ENCODE measurements around the gene CSRP3.

Gene CSRP3

DNA sequence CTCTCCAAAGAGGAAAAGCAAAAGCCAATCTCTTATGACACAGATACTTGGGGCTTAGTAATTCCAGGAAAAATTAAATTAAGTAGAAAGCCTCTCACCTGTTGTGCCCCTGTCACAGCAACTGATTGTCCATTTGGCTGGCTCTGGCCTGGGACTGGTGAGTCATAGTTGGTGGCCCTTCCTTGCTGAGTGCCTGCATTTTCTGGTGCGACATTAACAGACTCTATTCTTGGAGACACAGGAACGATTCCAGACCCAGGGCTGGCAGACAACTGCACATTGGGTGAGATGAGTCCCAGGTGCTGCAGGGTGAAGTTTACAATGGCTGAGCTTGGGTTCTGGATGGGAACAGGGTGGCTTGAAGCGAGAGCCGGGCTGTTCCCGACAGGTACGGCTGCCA is 23.3 kb upstream of the CSRP3 start:
- no peak for DNase-seq (ENCODE audit: low read depth)

DNA sequence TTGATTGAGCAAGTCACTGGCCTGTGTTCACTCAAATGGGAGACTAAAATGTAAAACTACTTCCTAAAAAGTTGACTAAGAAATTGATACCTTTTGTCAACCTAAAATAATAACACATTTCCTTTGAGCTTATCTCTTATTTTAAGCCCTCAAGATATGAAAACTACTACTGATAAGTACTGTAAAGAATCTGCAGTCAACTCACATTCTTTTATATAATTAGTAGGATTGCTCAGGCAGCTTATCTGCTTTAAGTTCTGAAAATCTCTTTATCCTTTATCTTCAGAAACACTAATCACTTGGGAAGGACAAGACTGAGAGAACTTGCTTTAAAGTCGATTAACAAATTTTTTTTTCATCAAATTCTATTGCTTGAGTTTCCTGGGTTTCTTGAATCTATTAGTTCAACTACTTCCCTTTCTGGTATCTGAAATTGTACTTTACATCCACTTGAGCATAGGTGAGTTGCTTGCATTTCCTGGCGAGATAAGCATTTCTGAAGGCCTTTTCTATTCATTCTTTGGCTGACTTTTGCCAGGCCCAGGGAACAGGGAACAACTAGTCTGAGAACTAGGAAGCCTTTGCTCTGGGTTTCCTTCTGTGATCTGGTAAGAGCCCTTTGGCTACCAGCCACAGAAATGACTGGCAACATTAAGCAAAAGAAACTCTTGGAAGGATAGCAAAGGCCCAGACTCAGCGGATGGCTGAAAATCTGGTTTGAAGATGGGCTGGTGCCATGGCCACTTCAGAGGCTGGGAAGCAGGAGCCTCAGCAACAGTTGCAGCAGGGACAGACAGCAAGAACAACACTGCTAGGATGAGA is 19.3 kb upstream of the CSRP3 start:
- DNase-seq (ENCODE audit: low read depth), result no peak

DNA sequence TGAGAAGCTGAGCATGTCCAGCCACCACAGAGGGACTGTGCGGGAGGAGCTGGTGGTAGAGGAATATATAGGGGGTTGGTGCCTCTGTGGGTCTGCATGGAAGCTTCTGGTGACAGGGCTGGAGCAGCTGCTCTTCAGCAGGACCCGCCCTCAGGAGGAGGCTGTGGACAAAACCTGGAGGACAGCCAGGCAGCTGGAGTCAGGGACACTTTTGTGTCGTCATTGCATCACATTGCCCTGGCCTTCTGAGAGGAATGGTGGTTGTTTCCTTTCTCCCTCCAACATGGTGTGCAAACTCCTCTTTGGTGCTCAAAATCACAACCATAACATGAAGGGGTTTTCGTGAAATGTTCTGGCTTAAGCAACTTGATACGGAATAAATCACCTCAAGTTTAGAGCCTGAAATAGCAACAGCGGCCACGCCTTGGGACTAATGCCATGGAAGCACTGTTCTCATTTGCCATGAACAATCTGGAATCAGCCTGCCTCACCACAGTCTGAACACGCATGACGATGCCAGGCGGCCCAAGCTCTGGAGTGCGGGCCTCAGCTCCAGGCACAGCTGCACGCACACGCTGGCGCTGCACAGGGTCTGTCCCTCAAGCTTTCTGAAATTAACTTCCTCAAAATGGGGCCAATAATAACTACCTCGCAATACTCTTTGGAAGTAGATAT is 17.1 kb upstream of the CSRP3 start:
- no peak for DNase-seq (ENCODE audit: low read depth)

DNA sequence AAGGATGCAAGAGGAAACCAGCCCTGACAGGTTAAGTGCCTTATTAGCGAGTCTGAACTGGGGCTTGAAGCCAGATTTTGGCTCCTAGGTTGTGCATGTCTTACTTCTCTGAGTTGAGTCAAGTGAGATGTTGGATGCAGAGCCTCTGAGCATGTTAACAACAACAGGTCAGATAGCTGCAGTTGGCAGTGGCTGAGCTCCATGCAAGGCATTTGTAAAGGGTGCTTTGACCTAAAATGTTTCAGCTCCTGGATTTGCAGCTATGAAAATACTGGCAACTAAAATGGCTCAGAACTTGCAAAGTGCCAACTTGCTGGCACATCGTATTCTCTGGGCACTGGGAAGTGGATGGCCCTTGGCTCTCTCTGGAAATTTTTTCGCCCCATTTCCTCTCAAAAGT is 16.4 kb upstream of the CSRP3 start:
- DNase-seq (ENCODE audit: low read depth), result no peak

DNA sequence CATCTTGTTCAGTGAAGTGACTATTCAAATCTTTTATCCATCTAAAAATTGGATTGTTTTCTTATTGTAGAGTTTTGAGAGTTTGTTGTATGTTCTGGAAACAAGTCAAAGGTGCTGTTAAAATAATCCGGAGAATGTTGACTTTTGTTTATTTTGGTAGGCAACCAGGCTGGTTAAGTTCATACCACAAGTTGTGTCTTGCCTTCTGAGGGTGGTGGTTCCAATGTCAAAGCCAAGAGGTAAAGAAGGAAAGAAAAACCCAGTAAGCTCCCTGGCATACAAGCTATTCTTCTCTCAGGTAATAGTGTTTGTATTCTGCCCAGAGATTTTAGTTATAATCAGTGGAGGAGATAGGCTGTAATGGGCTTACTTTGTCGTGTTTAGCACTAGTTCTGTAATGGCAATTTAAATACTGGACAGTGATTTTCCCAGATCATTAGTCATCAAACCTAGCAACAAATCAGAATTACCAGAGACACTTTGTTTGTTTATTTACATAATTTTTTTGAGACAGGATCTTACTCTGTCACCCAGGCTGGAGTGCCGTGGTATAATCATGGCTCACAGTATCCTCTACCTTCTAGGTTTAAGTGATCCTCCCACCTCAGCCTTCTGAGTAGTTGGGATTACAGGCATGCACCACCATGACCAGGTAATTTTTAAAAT is 15.1 kb upstream of the CSRP3 start:
- no peak for DNase-seq (ENCODE audit: low read depth)

DNA sequence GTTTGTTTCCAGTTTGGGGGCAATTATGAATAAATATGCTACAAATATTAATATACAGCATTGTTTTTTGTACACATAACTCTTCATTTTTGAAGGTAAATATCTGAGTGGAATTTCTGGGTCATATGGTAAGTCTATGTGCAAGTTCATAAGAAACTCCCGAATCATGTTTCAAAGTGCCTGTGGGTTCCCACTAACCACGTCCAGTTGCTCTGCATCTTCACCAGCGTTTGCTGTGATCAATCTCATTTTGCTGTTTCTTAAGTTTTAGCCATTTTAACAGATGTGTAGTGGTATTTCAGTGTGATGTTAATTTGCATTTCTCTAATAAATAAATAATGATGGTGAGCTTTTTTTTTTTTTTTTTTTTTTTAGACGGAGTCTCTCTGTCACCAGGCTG is 14.2 kb upstream of the CSRP3 start:
- no peak for DNase-seq (ENCODE audit: low read depth)

DNA sequence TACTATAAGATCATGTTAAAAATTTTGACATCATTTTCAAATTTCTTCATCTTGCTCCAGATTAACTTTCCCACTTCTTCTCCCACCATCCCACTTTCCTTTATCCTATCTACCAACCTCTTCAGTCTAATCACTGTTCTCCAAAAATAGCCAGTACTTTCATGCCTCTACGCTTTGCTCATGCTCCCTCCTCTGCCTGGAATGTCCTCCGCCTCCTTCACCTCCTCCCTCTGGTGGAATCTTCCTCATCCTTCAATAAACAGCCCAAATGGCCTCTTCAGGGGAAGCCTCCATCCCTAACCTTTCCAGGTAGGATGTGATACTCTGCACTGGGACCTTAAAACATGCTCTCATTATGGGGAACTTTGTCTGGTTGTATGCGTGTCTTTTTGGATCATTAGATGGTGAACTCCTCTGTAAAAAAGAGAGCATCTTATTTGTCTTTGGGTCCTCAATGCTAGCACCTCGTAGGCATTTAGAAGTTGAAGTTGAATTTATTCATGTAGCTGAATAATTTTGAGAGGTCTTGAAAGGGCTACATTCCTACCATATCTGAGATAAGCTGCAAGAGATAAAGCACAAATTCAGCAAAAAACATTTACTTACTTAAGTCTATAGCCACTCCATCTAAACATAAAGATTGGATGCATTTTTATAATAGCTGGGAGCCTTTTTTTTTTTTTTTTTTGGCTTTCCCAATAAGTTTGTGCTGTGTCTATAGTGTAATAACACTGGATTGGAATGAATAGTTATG is 8.0 kb upstream of the CSRP3 start:
- DNase-seq (ENCODE audit: low read depth), result no peak

DNA sequence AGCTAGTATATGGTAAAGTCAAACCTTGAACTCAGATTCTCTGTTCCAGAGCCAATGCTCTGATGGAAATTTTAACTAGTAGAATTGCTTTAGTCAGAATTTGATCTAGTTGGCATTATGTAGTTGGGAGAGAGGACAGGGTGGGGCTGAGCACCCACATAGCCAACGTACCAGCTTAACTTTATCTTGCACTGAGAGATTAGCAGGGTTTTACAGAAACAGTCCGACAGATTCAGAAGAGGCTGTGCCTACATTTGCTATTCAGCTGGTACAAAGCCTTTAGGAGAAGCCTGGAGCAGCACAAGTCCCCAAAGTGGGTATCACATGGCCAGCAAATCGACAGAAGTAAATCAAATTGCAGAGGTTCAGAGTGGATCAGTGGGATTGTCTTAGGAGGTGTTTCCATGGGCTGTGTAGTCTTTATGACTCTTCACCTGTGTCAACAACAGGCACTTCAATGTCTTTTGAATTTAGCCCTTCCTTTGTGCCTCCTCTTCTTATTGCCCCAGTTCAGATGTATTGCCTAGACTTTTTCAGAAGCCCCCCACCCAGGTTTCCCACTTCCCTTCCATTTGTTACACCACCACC is 7.3 kb upstream of the CSRP3 start:
- DNase-seq (ENCODE audit: low read depth), result no peak

DNA sequence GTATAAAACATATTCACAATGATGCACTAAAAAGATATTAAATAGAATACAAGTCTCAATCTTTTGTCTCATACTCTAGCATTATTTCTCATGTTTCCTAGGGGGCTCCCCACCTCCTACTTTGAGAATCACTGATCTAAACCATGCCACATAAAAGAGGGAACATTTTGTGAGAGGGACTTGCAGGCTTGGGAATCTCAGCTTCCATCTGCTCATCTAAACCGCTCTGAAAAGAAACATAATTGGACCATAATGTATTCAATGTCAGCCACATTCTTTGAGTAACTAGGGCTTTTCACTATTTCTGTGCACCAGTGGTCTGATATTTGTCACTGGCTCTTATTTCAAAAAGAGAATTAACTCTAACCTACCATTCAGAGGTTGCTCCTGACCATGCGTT is 6.4 kb upstream of the CSRP3 start:
- DNase-seq (ENCODE audit: low read depth), result no peak

DNA sequence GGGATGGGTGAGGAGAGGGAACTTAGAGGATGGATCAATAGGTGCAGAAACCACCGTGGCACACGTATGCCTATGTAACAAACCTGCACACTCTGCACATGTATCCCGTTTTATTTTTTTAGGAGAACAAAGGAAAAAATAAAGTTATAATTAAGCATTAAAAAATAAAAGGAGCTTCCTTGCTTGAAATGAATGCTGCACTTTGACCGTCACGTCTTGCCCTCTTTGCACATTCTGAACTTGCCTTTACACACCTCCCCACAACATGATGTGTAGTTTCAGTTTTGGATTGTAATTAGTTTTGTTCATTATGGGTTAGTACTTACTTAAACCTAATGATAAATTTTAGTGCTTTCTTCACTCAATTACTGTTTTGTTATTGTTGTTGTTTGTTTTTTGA is 3.1 kb upstream of the CSRP3 start:
- DNase-seq (ENCODE audit: low read depth), result no peak

DNA sequence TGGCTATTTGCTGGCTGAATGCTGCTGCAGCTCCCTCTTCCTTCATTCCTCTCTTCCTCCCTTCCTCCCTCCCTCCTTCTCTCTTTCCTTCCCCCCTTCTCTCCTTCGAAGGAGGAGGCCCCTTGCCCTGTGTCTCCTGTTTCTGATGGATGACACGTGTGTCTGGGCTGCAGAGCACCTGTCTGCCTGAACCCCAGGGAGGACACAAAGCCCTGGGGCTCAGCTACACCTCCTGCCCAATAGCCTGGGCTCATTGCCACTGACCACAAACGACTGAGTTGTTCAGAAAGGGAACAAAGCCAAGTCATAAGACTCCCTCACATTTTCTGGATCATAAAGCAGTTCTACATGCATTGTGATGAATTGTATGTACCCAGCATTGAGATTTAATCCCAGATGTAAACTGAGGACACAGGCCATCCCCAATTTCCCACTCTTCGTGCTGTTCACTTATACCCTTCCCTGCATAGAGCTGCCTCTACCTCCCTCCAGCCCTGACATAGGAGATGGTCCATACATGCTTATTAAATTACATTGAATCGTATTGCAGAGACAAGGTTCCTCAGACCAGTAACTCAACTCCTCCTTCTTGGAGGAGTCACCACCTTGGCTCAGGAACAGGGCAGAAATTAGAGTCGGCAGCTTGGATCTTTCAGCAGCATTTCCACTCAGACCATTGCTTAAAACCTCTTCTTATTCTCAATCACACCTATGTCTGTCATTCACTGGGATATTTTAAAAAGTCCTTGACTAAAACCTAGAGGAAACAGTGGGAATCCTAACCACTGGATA is 1.2 kb downstream of the CSRP3 start:
- no peak for DNase-seq (ENCODE audit: low read depth)

DNA sequence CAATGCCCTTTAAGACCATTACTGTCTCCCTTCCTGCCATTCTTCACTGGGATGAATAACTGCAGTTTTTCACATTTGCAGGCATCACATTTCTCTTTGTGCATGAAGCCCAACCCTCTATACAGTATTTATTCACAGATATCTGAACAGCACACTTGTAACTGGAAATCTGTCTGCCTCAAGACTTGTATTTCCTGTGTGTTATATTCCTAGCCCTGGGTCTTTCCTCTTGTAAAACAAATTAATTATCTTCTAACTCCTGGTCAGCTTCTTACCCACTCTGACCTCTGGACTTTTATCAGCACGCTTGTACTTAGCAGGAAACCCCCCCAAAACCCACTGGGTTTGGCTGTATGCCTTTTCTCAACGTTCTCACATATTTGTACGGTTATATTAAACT is 2.0 kb downstream of the CSRP3 start:
- no peak for DNase-seq (ENCODE audit: low read depth)

DNA sequence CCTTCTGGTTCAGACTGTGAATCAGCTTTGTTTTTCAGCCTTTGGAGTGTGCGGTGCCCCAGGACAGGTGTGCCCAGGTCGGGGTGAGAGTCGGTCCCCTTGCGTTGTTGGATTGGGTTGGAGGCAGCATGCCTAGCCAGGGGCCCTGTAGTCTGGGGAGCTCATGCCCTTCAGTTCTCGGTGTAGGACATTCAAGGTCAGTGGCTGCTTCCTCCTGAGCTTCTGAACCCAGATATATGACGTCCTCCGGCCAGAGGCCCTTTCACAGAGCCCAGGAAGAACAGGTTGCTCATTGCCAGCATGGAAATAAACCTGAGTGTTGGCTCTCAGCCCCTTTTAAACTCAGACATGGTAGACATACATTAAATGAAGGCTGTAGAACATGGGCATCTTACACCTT is 2.7 kb downstream of the CSRP3 start:
- DNase-seq (ENCODE audit: low read depth), result no peak

DNA sequence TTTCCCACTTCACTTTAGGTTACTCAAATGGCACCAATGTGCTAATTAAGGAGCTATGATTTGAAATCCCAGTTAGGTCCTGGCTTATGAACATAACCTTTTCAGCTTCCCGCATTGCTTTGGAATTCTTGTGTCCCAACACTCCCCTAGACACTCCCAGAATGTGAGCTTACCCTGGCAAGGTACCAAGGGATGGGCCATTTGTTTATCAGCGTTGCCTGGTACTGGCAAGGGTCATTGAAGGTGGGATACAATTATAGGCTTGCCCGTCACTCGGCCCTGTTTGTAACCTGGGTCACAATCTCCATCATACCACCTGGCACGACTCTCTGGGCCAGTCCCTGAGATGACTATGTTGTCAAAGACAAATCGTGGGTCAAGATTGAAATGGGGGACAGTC is 5.4 kb downstream of the CSRP3 start:
- DNase-seq (ENCODE audit: low read depth), result no peak

DNA sequence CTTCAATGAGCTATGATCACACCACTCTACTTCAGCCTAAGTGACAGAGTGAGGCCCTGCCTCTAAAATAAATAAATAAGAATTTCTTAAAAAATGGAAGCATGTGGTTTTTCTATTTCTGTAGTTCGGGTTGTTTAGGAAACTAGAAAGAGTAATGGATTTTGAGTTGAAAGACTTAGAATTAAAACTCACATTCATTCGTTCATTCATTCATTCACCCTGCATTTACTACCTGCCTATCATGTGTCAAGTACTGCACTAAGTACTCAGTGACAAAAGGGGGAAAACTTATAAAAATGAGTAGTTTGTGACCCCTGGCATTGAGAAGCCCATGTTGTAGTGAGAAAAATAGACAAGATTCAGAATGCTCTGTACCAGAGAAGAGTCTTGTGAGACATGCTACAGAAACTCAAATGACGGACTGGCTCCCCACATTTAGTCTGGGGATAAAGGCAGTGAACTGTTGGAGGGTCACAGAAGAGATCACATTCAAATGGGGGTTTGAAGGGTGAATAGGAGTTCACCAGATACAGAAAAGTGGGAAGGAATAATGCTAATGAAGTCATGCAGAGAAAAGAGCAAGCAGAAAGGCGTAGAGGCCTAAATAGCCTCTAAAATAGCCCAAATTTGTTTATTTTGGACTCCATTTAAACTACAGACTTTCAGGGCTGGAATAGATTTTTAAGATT is 7.0 kb downstream of the CSRP3 start:
- no peak for DNase-seq (ENCODE audit: low read depth)

DNA sequence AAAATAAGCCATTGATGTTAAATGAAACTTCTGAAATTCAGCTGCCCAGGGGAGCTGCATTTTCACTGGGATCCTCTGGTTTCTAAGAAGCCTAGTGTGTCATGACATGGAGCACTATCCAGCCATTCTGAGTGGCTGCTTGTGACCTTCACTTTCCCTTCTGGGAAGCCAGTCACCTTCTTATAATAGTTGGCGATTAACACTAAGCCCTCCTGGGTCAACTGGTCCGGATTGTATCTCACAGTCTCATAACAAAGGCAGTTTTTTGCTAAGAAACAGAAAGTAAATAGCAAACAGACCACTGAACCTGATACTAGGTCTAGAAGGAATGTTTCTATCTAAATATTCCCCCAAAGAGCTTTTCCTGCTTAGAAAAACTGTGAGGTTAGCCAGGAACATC is 7.9 kb downstream of the CSRP3 start:
- no peak for DNase-seq (ENCODE audit: low read depth)

DNA sequence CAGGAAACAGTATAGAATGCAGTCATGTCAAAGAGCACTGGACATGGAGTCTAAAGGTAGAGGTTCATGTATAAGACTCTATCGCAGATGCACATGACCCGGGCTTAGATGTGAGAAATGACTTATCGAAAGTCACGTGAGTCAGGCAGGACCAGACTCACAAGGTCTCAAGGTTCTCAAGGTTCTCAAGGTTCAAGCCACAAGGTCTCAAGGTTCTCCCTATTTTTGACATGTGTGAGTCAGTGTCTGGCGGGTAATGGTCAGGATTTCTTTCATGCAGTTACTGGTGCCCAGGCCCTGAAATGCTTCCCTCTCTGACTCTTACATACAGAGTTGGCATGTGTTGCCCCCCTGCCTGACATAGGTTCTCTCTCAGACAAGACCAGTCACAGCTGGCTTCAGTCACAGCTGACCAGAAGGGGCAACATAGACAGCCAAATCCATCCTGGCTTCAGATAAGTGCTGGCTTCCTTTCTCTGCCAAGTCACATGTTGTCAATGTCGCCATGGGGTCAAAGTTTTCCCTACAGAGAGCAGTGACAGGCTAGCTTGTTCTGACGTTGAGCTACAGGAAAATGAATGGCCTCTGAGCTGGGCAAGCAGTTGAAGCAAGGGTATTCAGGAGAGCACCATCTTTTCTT is 10.1 kb downstream of the CSRP3 start:
- DNase-seq (ENCODE audit: low read depth), result no peak

DNA sequence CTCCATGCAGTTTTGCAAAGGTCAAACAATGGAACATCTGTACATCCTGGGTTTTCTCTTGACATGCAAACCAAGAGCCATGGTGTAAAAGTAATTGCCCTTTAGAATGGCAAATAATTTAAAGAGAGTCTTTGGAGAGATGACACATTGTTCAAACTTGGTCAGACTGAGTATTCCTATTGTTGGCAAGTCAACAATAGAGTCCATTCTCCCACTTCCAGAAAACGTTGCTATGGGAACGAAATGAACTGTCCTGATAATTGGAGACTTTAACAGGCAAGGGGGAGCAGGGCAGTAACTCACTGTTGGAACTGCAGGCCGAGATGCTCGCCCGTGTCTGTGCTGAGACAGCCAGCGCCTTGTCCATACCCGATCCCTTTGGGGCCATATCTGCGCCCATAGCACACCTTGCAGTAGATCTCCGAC is 13.9 kb downstream of the CSRP3 start:
- DNase-seq (ENCODE audit: low read depth), result no peak

DNA sequence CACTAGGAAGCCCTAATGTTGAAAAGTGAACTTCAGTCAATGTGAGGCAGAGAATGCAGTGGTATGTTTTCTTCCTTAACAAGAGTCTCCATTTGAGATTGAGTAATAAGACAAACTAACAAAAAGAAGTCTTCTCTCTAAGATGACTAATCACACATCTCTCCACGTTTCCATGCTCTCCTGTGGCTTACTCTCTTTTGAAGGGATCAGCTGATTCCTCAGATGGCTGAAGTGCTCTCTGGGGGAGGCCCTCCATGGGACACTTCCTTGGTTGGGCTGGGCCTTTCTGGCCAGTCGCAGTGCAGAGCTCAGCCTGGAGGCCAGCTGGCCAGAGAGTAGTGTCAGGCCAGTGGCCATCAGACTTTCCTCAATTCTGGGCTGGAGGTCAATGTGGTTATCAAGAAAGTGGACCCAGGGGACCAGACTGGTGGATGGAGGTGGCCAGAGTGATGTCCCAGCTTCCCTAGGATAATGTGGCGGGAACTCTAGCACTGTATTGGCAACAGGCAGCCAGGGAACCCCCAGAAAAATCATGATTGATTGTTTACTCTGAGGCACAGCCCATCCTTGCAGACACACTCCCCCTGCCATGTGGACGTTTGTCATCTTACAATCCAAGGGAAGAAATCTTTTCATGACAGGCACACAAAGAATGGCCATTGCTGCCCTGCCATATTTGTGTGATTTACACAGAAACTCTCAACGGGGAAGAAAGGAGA is 14.5 kb downstream of the CSRP3 start:
- no peak for DNase-seq (ENCODE audit: low read depth)

All from activated T-helper 1 cell treated with Interleukin-2 at 50 U/mL for 16 hours (primary cell).